ENCODE data around the gene SDC4.

- no peak for TF ChIP-seq CTCF (IDR thresholded peaks at IDR 0.05)
- no peak for TF ChIP-seq POLR2A (IDR thresholded peaks at IDR 0.05)
These were observed 6.4 kb upstream of the SDC4 start for GRCh38 chr20:45354423-45355208.

Measured in testis (tissue), 2 donors.